ENCODE results near the gene TYW1.
"Not testable (repeated sequence)": the region's sequence is repeated elsewhere in the genome, so short reads cannot be mapped to it uniquely, and the experiment has no call there.

Gene TYW1

GRCh38 chr7:66994691-66995049 lies 2.0 kb upstream of the TYW1 start:
- DNase-seq (ENCODE audit: low read depth in 1 of 2, low spot score in 1 of 2) = peak; percentile 9 to 18

- peak; percentile 76 to 93 for DNase-seq (ENCODE audit: low read depth in 1 of 2, low spot score in 1 of 2)
These were observed 1.4 kb upstream of the TYW1 start, which contains the start of gene SBDS for GRCh38 chr7:66995050-66995776. Gene SBDS (minus strand): TSS chr7:66995586. CDS start chr7:66995417, 169 bp downstream.

GRCh38 chr7:67000601-67001258 lies 4.1 kb downstream of the TYW1 start:
- not testable (repeated sequence) for DNase-seq (ENCODE audit: low read depth in 1 of 2, low spot score in 1 of 2)

- not testable (repeated sequence) for DNase-seq (ENCODE audit: low read depth in 1 of 2, low spot score in 1 of 2)
These were observed 7.5 kb downstream of the TYW1 start for GRCh38 chr7:67004145-67004544.

- DNase-seq (ENCODE audit: low read depth in 1 of 2, low spot score in 1 of 2) = no peak
These were observed 10.3 kb downstream of the TYW1 start for GRCh38 chr7:67006965-67007364.

- no peak for DNase-seq (ENCODE audit: low read depth in 1 of 2, low spot score in 1 of 2)
These were observed 11.6 kb downstream of the TYW1 start for GRCh38 chr7:67008260-67008659.

GRCh38 chr7:67009677-67010076 lies 13.0 kb downstream of the TYW1 start:
- DNase-seq (ENCODE audit: low read depth in 1 of 2, low spot score in 1 of 2) = not testable (repeated sequence)

GRCh38 chr7:67014076-67014622 lies 17.5 kb downstream of the TYW1 start:
- not testable (repeated sequence) for DNase-seq (ENCODE audit: low read depth in 1 of 2, low spot score in 1 of 2)

- not testable (repeated sequence) for DNase-seq (ENCODE audit: low read depth in 1 of 2, low spot score in 1 of 2)
These were observed 21.3 kb downstream of the TYW1 start for GRCh38 chr7:67017971-67018370.

GRCh38 chr7:67018940-67019339 lies 22.3 kb downstream of the TYW1 start:
- no peak for DNase-seq (ENCODE audit: low read depth in 1 of 2, low spot score in 1 of 2)

- DNase-seq (ENCODE audit: low read depth in 1 of 2, low spot score in 1 of 2) = no peak
These were observed 23.1 kb downstream of the TYW1 start for GRCh38 chr7:67019562-67020390.

GRCh38 chr7:67021260-67021659 lies 24.6 kb downstream of the TYW1 start:
- DNase-seq (ENCODE audit: low read depth in 1 of 2, low spot score in 1 of 2) = no peak

GRCh38 chr7:67022511-67022910 lies 25.9 kb downstream of the TYW1 start:
- DNase-seq (ENCODE audit: low read depth in 1 of 2, low spot score in 1 of 2) = no peak

- DNase-seq (ENCODE audit: low read depth in 1 of 2, low spot score in 1 of 2) = not testable (repeated sequence)
These were observed 28.8 kb downstream of the TYW1 start for GRCh38 chr7:67025459-67025858.

- not testable (repeated sequence) for DNase-seq (ENCODE audit: low read depth in 1 of 2, low spot score in 1 of 2)
These were observed 35.1 kb downstream of the TYW1 start for GRCh38 chr7:67031685-67032084.

- DNase-seq (ENCODE audit: low read depth in 1 of 2, low spot score in 1 of 2) = no peak
These were observed 36.6 kb downstream of the TYW1 start for GRCh38 chr7:67033251-67033650.

- DNase-seq (ENCODE audit: low read depth in 1 of 2, low spot score in 1 of 2) = not testable (repeated sequence)
These were observed 40.1 kb downstream of the TYW1 start for GRCh38 chr7:67036432-67037395.

GRCh38 chr7:67040832-67041231 lies 44.2 kb downstream of the TYW1 start:
- not testable (repeated sequence) for DNase-seq (ENCODE audit: low read depth in 1 of 2, low spot score in 1 of 2)

- not testable (repeated sequence) for DNase-seq (ENCODE audit: low read depth in 1 of 2, low spot score in 1 of 2)
These were observed 46.3 kb downstream of the TYW1 start for GRCh38 chr7:67042781-67043558.
